ENCODE results near the gene FAM234A.
"Not testable (repeated sequence)": the region's sequence is repeated elsewhere in the genome, so short reads cannot be mapped to it uniquely, and the experiment has no call there.

FAM234A gene

DNA sequence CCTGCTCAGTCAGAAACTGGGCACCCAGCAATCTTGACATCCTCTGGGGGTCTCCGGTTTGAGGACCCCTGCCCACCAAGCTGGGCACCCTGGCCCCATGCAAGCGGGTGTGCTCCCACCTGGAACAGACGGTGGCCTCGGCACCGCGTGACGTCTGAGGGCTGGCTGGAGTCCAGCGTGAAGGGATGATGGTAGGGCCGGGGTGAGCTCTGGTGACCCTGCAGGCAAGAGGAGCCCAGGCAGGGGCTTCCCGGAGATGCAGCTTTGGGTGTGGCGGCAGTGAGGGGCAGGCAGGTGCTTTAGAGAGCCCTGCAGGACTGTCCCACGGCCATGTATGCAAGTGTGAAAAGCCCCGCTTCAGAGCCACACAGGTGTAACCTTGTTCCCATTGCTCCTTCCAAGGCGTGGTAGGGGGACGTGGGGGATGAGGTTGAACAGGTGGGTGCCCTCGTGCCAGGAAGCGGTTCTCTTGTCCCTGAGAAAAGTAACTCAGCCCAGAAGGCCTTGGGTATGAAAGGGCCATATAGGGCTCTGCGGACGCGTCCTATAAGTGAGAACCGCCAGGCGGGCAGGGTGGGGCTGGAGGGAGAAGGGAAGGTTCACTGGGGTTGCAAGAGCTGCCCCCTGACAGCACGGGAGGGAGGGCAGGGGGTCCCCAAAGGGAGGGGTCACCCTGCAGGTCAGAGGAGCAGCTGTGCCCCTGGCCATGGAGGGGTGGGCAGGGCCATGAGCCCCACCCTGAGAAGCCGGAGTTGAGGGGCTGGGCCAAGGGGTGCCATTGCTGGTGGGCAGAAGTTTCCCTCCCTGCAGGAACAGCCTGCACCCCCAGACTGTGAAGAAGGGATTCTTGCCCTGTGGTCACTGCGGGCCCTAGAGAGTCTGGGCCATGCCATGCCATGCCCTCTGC lies 31.9 kb downstream of the FAM234A start:
- DNase-seq = no peak

DNA sequence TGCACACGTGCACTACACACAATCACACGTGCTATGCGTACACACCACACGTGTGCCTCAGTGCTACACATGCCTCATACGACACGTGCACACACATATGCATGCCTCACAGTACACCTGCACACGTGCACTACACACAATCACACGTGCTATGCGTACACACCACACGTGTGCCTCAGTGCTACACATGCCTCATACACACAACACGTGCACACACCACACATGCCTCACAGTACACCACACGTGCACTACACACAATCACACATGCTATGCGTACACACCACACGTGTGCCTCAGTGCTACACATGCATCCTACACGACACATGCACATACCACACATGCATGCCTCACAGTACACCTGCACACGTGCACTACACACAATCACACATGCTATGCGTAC lies 32.9 kb downstream of the FAM234A start:
- DNase-seq = not testable (repeated sequence)

- no peak for DNase-seq
Observed at GRCh38 chr16:268141-269053, 33.8 kb downstream of the FAM234A start.

DNA sequence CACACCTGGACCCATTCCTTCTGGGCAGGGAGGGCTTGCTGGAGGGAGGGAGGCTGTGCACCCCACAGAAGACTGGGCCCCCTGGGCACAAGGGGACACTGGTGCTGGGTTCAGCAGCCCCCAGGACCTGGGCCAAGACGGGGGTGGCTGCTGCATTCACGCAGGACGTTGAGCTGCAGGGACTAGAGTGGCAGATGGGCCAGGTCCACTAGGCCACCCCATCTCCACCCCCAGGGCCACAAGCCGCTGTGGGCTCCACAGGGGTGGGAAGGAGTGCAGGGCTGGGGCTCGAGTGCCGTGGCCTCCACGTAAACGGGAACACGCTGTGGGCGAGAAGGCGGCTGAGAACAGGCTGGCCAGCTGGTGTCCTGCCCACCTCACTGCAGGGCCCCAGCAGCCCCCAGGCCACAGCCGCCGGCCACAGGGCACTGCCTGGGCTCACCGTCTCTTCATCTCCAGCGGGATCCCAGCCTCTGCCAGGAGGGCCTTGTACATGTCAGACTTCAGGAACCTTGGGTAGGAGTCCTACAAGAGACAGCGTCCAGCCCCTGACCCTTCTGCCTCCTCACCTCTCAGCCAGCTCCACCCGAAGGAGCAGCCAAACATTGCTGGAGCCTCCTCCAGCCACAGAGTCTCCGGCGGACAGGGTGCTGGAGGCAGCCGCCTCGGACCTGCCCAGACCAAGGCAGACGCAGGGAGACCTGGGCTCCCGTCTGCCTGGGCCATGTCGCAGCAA lies 34.6 kb downstream of the FAM234A start:
- DNase-seq = no peak

DNA sequence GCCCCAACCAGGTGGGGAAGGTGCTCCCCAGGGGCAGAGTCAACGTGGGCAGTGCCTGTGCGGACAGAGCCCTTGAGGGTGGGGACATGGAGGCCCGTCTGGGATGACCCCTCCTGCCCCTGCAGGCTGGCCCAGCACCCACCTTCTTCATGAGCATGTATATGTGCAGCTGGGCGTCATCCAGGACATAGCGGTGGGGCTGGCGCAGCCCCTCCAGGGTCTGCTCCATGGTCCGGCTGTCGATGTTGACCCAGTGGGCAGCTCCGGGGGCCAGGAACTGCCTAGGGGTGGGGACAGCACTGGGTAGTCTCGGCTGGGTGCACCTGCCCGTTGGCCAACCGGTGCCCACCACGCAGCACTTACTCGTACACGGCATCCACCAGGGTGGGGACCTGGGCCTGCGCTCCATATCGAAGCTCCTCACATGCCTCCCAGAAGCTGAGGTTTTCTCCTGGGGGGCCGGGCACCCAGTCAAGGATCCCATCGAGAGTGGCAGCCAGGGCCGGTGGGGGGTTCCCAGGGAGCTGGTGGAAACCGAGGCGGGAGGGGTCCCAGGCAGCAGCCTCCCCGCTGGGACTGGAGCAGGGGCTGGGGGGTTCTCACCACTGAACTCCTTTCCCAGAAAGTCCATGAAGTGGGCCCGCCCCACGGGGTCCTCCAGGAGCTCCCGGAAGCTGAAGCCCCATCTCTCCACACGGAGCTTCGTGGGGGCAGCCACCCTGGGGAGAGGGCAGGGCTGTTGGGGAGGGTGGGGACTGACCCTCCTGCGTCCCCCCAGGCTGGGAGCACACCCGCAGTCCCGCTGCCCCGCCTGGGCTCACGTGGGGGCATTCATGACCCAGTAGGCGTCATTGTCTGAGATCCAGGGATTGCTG lies 36.0 kb downstream of the FAM234A start:
- DNase-seq = no peak

GRCh38 chr16:272633-273546 lies 38.3 kb downstream of the FAM234A start:
- DNase-seq = no peak

- DNase-seq = no peak
Observed at GRCh38 chr16:273547-274421, 39.2 kb downstream of the FAM234A start.

DNA sequence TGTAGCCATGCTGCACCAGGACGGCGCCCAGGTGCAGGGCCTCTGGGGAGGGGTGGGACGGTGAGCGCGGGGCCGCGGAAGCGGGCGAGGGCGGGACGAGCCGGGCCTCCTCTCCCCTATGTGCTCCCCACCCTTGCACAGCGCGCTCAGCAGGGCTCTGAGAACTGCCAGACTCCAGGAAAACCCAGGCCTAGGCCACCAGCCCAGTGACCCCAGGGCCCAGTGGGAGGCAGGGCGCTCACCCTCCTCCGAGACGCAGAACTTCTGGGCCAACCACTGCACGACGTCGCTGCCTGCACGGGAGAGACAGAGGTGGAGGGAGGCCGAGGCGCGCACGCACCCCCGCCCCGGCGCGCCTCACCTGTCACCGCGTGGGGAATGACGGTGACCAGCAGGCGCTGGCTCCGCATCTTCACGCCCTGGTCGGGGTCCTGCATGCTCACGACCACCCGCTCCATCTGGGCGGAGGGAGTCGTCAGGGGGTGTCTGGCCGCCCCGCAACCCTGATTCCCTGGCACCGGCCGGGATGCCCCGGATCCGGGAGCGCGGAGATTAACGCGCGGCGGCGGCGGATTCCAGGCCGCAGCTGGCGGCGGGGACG lies 40.5 kb downstream of the FAM234A start:
- no peak for DNase-seq

DNA sequence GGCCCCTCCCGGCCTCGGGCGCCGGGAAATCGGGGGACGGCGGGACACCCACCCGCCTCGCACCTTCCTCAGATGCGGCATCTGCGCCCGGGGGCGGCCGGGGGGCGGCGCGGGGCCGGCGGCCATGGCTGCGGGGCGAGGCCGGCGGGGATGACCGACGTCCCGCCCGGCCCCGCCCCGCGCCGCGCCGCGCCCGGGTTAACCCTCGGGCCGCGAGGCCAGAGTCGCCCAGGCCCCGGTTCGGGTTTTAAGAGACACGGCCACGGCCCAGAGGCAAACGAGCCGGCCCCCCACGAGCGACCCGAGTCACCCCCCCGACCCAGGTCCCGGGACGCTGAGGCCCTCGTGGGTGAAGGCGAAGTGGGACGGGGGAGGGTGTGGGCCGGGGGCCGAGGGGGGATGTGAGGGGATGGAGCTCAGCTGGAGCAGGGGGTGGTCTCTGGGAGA lies 41.2 kb downstream of the FAM234A start, which contains the start of gene RGS11:
Gene RGS11 (minus strand): TSS at position 159 of the 447 bp plus-strand sequence. CDS start 33 bp downstream, at position 126.
- DNase-seq = no peak

DNA sequence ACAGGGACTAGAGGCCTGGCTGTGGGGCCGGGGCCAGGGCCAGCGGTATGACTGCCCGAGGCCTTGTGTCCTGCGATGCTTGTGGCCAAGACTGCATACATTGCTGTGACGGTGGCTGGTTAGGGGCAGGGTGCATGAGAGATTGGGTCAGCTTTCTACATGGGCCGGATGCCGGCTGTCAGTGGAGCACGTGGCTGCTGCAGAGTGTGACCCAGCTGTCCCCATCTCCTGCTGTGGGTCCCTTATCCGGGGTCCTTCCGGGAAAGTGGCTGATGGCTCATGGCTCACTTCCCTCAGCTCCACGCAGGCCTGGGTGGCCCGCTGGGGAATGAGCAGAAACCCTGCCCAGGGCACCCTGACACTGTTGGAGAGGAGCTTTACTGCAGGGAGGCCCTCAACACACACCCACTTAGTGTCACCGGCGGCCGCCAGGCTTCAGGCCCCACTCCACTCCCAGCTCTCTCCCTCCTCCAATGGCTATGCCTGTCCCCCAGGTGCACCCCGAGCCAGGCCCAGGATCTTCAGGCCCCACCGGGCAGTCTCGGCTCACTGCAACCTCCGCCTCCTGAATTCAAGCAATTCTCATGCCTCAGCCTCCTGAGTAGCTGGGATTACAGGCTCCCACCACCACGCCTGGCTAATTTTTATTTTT lies 41.9 kb downstream of the FAM234A start:
- no peak for DNase-seq

DNA sequence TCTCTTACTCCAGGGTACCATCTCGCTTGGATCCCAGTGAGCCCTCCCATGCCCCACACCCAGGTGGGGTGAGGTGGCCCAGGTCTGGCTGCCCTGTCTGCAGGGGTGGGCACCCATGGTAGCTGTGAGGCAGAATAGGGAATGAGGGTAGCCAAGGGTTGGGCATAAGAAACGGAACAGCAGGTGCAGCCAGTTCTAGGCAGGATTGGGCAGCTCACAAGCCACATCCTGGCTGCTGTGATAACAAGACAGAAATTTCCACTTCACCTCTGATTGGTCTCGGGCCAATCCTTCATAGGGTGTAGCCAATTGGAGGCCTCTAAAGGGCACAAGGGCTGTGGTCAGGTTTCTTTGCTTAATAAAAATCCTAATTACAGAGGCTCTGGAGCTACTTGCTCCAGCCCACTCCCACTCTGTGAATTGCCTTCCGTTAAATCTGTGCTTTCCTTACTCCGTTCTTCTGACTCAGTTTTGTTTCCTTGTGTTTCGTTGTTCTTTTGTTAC lies 44.3 kb downstream of the FAM234A start:
- DNase-seq = peak; percentile 3

- DNase-seq = no peak
Observed at GRCh38 chr16:279531-279930, 44.9 kb downstream of the FAM234A start.

GRCh38 chr16:280005-280460 lies 45.4 kb downstream of the FAM234A start:
- DNase-seq = no peak

DNA sequence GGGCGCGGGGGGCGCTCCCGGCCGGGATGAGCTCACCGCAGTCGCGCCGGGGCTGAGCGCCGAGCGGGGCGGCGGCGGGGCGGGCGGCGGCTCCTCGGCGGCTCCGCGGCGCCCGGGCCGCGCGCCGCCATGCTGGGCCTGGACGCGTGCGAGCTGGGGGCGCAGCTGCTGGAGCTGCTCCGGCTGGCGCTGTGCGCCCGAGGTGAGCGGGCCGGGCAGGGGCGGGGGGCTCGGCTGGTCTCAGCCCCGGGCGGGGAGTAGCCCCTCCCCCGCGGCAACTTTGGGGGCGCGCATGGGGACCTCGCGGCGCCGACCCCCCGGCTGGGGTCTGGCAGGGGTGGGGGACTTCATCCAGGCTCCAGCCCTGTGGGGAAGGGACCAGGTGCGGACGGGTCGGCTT lies 45.9 kb downstream of the FAM234A start, which contains the start of gene ARHGDIG:
Gene ARHGDIG (plus strand): TSS at position 40 of the 400 bp plus-strand sequence. CDS start 90 bp downstream, at position 130.
- DNase-seq = no peak

GRCh38 chr16:280991-281659 lies 46.5 kb downstream of the FAM234A start:
- no peak for DNase-seq

DNA sequence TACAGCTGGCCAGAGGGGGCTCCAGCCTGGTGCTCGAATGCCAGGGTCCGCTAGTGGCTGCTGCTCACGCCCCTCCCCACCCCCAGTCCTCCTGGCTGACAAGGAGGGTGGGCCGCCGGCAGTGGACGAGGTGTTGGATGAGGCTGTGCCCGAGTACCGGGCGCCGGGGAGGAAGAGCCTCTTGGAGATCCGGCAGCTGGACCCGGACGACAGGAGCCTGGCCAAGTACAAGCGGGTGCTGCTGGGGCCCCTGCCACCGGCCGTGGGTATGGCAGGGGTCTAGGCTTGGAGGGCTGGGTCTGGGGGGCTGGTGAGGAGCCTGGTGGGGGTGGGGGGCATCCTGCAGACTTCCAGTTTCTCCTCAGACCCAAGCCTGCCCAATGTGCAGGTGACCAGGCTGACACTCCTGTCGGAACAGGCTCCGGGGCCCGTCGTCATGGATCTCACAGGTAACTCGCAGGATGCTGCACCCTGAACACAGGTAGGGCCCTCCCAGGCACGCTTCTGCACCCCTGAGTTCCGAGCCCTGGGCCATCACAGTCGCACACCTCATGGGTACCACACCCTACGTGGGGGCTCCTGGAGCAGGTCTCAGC lies 47.1 kb downstream of the FAM234A start:
- DNase-seq = no peak

GRCh38 chr16:282491-282890 lies 47.9 kb downstream of the FAM234A start:
- DNase-seq = no peak
